ENCODE measurements around the gene STX8. TPM values are rescaled to one million over a fixed set of nuclear protein-coding genes. Genes with fewer than 3 reads are reported as not detected.
A peak's percentile ranks its signal among the peaks of the same experiment; 100 is the strongest.

Gene STX8
- polyA plus RNA-seq, 1 of the 3 experiments (the other 2 are of a cell fraction), result 51.3 TPM

DNA sequence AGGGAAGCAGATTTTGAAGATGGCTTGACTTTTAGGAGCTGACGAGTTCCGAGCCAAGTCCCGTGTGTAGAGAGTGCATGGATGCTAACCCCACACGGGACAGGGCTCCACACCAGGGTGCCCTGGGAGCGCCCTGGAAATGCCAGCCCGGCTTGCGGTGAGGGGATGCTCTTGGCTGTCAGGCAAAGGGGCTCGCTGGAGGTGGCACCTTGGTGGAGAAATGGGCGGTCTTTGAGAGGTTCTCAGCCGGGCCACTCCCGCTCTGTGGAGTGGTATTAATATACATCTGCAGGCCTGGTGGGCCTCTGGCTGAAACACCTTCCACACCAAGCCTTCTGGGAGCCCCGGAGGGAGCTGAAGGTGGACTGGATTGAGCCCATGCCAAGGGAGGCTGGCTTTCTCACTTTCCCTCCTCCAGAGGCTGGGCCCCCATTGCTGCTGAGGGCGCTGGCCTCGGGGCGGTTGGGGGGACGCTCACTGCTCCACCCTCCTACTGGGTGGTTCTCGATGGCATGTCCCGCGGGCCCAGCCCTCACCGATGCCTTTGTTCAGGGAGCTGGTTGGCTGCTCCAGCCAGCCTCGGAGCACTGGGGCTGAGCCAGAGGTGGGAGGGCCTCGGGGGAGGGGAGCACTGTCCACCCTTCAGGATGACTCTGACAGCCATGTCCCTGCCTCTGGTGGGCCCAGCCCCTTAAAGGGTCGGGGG, 344.0 kb downstream of the STX8 start (continued):
- TF ChIP-seq FOSL2 (IDR thresholded peaks at IDR 0.05; ENCODE audit: borderline replicate concordance, low read depth), result no peak
- TF ChIP-seq POLR2AphosphoS5 (IDR thresholded peaks at IDR 0.05; ENCODE audit: low read depth, low read length), result no peak
- TF ChIP-seq, protein P1, sequence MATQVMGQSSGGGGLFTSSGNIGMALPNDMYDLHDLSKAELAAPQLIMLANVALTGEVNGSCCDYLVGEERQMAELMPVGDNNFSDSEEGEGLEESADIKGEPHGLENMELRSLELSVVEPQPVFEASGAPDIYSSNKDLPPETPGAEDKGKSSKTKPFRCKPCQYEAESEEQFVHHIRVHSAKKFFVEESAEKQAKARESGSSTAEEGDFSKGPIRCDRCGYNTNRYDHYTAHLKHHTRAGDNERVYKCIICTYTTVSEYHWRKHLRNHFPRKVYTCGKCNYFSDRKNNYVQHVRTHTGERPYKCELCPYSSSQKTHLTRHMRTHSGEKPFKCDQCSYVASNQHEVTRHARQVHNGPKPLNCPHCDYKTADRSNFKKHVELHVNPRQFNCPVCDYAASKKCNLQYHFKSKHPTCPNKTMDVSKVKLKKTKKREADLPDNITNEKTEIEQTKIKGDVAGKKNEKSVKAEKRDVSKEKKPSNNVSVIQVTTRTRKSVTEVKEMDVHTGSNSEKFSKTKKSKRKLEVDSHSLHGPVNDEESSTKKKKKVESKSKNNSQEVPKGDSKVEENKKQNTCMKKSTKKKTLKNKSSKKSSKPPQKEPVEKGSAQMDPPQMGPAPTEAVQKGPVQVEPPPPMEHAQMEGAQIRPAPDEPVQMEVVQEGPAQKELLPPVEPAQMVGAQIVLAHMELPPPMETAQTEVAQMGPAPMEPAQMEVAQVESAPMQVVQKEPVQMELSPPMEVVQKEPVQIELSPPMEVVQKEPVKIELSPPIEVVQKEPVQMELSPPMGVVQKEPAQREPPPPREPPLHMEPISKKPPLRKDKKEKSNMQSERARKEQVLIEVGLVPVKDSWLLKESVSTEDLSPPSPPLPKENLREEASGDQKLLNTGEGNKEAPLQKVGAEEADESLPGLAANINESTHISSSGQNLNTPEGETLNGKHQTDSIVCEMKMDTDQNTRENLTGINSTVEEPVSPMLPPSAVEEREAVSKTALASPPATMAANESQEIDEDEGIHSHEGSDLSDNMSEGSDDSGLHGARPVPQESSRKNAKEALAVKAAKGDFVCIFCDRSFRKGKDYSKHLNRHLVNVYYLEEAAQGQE (IDR thresholded peaks at IDR 0.05; ENCODE audit: low read depth, low read length), result no peak
- TF ChIP-seq TEAD4 (IDR thresholded peaks at IDR 0.05; ENCODE audit: borderline replicate concordance, insufficient read depth), result no peak
- TF ChIP-seq, protein P2, sequence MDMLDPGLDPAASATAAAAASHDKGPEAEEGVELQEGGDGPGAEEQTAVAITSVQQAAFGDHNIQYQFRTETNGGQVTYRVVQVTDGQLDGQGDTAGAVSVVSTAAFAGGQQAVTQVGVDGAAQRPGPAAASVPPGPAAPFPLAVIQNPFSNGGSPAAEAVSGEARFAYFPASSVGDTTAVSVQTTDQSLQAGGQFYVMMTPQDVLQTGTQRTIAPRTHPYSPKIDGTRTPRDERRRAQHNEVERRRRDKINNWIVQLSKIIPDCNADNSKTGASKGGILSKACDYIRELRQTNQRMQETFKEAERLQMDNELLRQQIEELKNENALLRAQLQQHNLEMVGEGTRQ (IDR thresholded peaks at IDR 0.05; ENCODE audit: borderline replicate concordance, low read depth, low read length), result no peak
- TF ChIP-seq YY1 (IDR thresholded peaks at IDR 0.05; ENCODE audit: low read depth), result no peak
- TF ChIP-seq MEF2A (IDR thresholded peaks at IDR 0.05; ENCODE audit: borderline replicate concordance, low read depth), result no peak

DNA sequence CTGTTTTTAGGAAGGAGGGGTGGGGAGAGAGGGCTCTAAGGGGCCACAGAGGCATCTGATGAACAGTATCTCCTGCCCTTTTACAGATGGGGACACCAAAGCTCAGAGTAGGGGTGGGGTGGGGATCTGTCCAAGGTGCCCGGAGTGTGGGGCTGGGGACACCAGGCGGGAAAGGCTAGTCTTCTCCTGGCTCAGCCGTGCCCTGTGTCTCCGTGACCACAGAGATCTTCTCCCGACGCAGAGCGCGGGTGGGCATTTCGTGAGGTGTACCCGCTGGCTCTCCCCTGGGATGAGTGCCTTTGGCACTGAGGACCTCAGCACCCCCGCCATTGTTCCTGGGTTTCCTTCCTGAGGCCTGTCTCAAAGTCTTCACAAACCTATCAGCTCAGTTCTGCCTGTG, 344.8 kb downstream of the STX8 start:
- no peak overlapping the region for H3K4me2 ChIP-seq
- H4K20me1 ChIP-seq (ENCODE audit: insufficient read depth), result no peaks in the 10 kb centered on the region
- H3F3A ChIP-seq (replicated peaks; ENCODE audit: insufficient read depth), result no peaks in the 10 kb centered on the region
- peaks cover 0 to 13% of the 10 kb centered on the region in 2 experiments; a peak in 1 of 4 replicates for H3K4me1 ChIP-seq (ENCODE audit: control insufficient read depth in 1 of 2, insufficient read depth in 2 of 2, low read depth in 1 of 2, low read length in 1 of 2)
- no peak overlapping the region for H3K4me3 ChIP-seq (ENCODE audit: low read depth in 2 of 2, low read length in 1 of 2)
- no peaks in the 10 kb centered on the region for H3K79me2 ChIP-seq (ENCODE audit: insufficient read depth)
- H3K9ac ChIP-seq, result no peak overlapping the region
- no peaks in the 10 kb centered on the region for H3K9me3 ChIP-seq
- DNase-seq, result no peak
- H3K27me3 ChIP-seq (ENCODE audit: insufficient read depth), result no peaks in the 10 kb centered on the region
- CTCF ChIA-PET, result interaction anchor here (0.9 kb wide), 1 partner anchor 61 kb away, joined by 3 read pairs; no protein-coding TSS in a partner anchor
- no peaks in the 10 kb centered on the region for H3K9me2 ChIP-seq
- 87% methylated on average over 10 of the region's 11 CpGs for WGBS (ENCODE audit: low lambda C conversion rate)
- H2AFZ ChIP-seq (ENCODE audit: low read depth), result no peak overlapping the region
- no peak overlapping the region for H3K27ac ChIP-seq (ENCODE audit: low read depth in 2 of 2, low read length in 1 of 2)
- H3K36me3 ChIP-seq (replicated peaks in 1 of 2; ENCODE audit: control insufficient read depth in 1 of 2, insufficient read depth in 2 of 2, low read length in 1 of 2), result no peaks in the 10 kb centered on the region
- POLR2A ChIA-PET, result no interaction called here
- no peak for TF ChIP-seq CHD2 (IDR thresholded peaks at IDR 0.05; ENCODE audit: low read length, partially characterized antibody)
- TF ChIP-seq, protein P1 (IDR thresholded peaks at IDR 0.05; ENCODE audit: low read depth, low read length), result peak; percentile 82; the same call in 1 of the 2 replicates

Data from SK-N-SH (cell line).